Sigmoid colon (tissue), 7 donors: ENCODE measurements around the gene PPP1R26. TPM values are rescaled to one million over a fixed set of nuclear protein-coding genes. Genes with fewer than 3 reads are reported as not detected.
"Not testable (repeated sequence)": the region's sequence is repeated elsewhere in the genome, so short reads cannot be mapped to it uniquely, and the experiment has no call there.

Source experiments
- DNase-seq: peaks from one replicate; pipeline ENCODE4 v3.0.0-alpha.2; 2019
- H3K27ac ChIP-seq, 4 donors: fragments of 200-600 bp; sonication (generic); one replicate each; pipeline ENCODE4 v1.5.1; 2016 to 2019; ENCODE audit warnings: mild to moderate bottlenecking in 1 of 4
- H3K27me3 ChIP-seq, 3 donors: fragments of 200-600 bp; sonication (generic); one replicate each; pipeline ENCODE4 v1.5.1; 2019; ENCODE audit warnings: mild to moderate bottlenecking in 1 of 3
- H3K36me3 ChIP-seq, 4 donors: fragments of 200-600 bp; sonication (generic); one replicate each; pipeline ENCODE4 v1.5.1; 2016 to 2019
- H3K4me1 ChIP-seq, 4 donors: fragments of 200-600 bp; sonication (generic); one replicate each; pipeline ENCODE4 v1.5.1; 2017 to 2019
- H3K4me3 ChIP-seq, 4 donors: fragments of 200-600 bp; sonication (generic); one replicate each; pipeline ENCODE4 v1.5.1; 2017 to 2019; ENCODE audit warnings: mild to moderate bottlenecking in 2 of 4, moderate library complexity in 1 of 4
- H3K9me3 ChIP-seq, 4 donors: fragments of 200-600 bp in 3 of 4; sonication (generic) in 3 of 4; one replicate each; pipeline versions ENCODE4 v1.5.1 to v1.6.1; 2013 to 2019
- CTCF ChIP-seq, 4 experiments: fragments of 450-650 bp in 3 of 4; fragments of 200-600 bp in 1 of 4; IDR thresholded peaks; one replicate each; pipeline ENCODE4 v1.5.1; 2016 to 2019; ENCODE audit warnings: antibody characterized with exemption in 4 of 4, mild to moderate bottlenecking in 3 of 4, moderate library complexity in 2 of 4
- EP300 ChIP-seq, 4 donors: sonication (generic); formaldehyde crosslinking; IDR thresholded peaks; one replicate each; pipeline ENCODE4 v1.6.1; 2017; ENCODE audit warnings: antibody characterized with exemption in 4 of 4
- POLR2A ChIP-seq, 2 donors: fragments of 450-650 bp; IDR thresholded peaks; one replicate each; pipeline ENCODE4 v1.6.1; 2016; ENCODE audit warnings: antibody characterized with exemption in 2 of 2, mild to moderate bottlenecking in 2 of 2, moderate library complexity in 2 of 2
- POLR2AphosphoS5 ChIP-seq, 4 donors: sonication (generic); formaldehyde crosslinking; IDR thresholded peaks; one replicate each; pipeline ENCODE4 v1.6.1; 2017; ENCODE audit warnings: antibody characterized with exemption in 4 of 4
- WGBS, 2 donors: extraction: QIAGEN DNeasy Blood & Tissue Kit; methylation state at CpG; one replicate each; pipeline ENCODE4 v1.1.7; 2013; 5-methylcytosine and 5-hydroxymethylcytosine counted together
- intact Hi-C: fragments of 100-400 bp; cut with DNase I; formaldehyde crosslinking; loops from one replicate; pipeline ENCODE4 v1.15.1; 2023
- polyA plus RNA-seq, 3 donors: library from polyadenylated mRNA; stranded (reverse); fragments of 200-250 nt; gene quantifications; one replicate each; pipeline ENCODE4 v1.2.3, GENCODE V29; 2013
- total RNA-seq, 4 donors: library from RNA; depleted of rRNA; stranded (reverse); fragments of >200 nt; gene quantifications; one replicate each; pipeline ENCODE4 v1.1.0, GENCODE V29; 2016
- donor health status: healthy with polysubstance abuse.
- donor health status: Bipolar disorder and iron deficiency.
- donor health status: healthy.

The PPP1R26 gene
- total and polyA plus RNA-seq, 7 donors, result 4.8 to 12.7 (median 9.5) TPM

GRCh38 chr9:135447126-135447525, 32.5 kb upstream of the PPP1R26 start:
- Histone ChIP-seq H3K36me3 (no peaks in the 10 kb centered on the region), H3K4me3 (no peak overlapping the region), H3K4me1 (no peaks in the 10 kb centered on the region), H3K27ac (no peak overlapping the region), H3K27me3 (peaks cover 0 to 18% (median 0%) of the 10 kb centered on the region in 3 donors), H3K9me3 (no peaks in the 10 kb centered on the region)
- WGBS, 2 donors, result 57 to 72% methylated on average over 12 of the region's 12 CpGs
- no peak for DNase-seq
- TF ChIP-seq POLR2A (IDR thresholded peaks at IDR 0.05) (no peak), EP300 (IDR thresholded peaks at IDR 0.05) (no peak), CTCF (IDR thresholded peaks at IDR 0.05) (no peak), POLR2AphosphoS5 (IDR thresholded peaks at IDR 0.05) (no peak)
- intact Hi-C loops, result no loop called here

- H3K4me1 ChIP-seq, result no peaks in the 10 kb centered on the region
- no peak overlapping the region for H3K27ac ChIP-seq
- H3K27me3 ChIP-seq, result peaks cover 0 to 14% (median 0%) of the 10 kb centered on the region in 3 donors
- no peak for TF ChIP-seq CTCF (IDR thresholded peaks at IDR 0.05)
- no peak for TF ChIP-seq POLR2A (IDR thresholded peaks at IDR 0.05)
- no peak for TF ChIP-seq POLR2AphosphoS5 (IDR thresholded peaks at IDR 0.05)
- no peak for TF ChIP-seq EP300 (IDR thresholded peaks at IDR 0.05)
- no peaks in the 10 kb centered on the region for H3K9me3 ChIP-seq
- intact Hi-C loops, result no loop called here
- 57 to 67% methylated on average over 11 of the region's 11 CpGs for WGBS, 2 donors
- H3K36me3 ChIP-seq, result no peaks in the 10 kb centered on the region
- no peak for DNase-seq
- no peak overlapping the region for H3K4me3 ChIP-seq
Measured at GRCh38 chr9:135448663-135449100, 30.9 kb upstream of the PPP1R26 start.

GRCh38 chr9:135449532-135449931, 30.1 kb upstream of the PPP1R26 start:
- H3K27me3 ChIP-seq, result peaks cover 0 to 11% (median 0%) of the 10 kb centered on the region in 3 donors
- H3K9me3 ChIP-seq, intact Hi-C loops, H3K4me1 ChIP-seq, H3K36me3 ChIP-seq, H3K4me3 ChIP-seq, DNase-seq, H3K27ac ChIP-seq: not testable (repeated sequence)
- WGBS, 2 donors, result 71 to 83% methylated on average over 11 of the region's 11 CpGs

GRCh38 chr9:135450956-135451355, 28.6 kb upstream of the PPP1R26 start:
- peak; percentile 26 for DNase-seq
- 92 to 94% methylated on average over 10 of the region's 10 CpGs for WGBS, 2 donors
- no peak overlapping the region for H3K4me3 ChIP-seq
- peaks cover 0 to 3% (median 0%) of the 10 kb centered on the region in 4 donors for H3K9me3 ChIP-seq
- no peak overlapping the region for H3K27ac ChIP-seq
- no peaks in the 10 kb centered on the region for H3K36me3 ChIP-seq
- no peaks in the 10 kb centered on the region for H3K4me1 ChIP-seq
- H3K27me3 ChIP-seq, result peaks cover 0 to 20% (median 0%) of the 10 kb centered on the region in 3 donors
- intact Hi-C loops, result no loop called here
- TF ChIP-seq CTCF (IDR thresholded peaks at IDR 0.05) (no peak), POLR2A (IDR thresholded peaks at IDR 0.05) (no peak)

GRCh38 chr9:135451909-135452308, 27.7 kb upstream of the PPP1R26 start:
- peaks cover 0 to 26% (median 0%) of the 10 kb centered on the region in 3 donors for H3K27me3 ChIP-seq
- H3K4me3 ChIP-seq, H3K36me3 ChIP-seq, H3K9me3 ChIP-seq, H3K27ac ChIP-seq, H3K4me1 ChIP-seq, intact Hi-C loops, DNase-seq: not testable (repeated sequence)
- WGBS, 2 donors, result 72 to 80% methylated on average over 7 of the region's 7 CpGs

GRCh38 chr9:135454737-135455136, 24.8 kb upstream of the PPP1R26 start:
- intact Hi-C loops, result no loop called here
- Histone ChIP-seq H3K36me3 (no peaks in the 10 kb centered on the region), H3K9me3 (peaks cover 0 to 3% (median 0%) of the 10 kb centered on the region in 4 donors), H3K4me1 (no peaks in the 10 kb centered on the region), H3K4me3 (no peak overlapping the region), H3K27me3 (peaks cover 0 to 33% (median 1%) of the 10 kb centered on the region in 3 donors), H3K27ac (no peak overlapping the region)
- DNase-seq, result no peak
- TF ChIP-seq CTCF (IDR thresholded peaks at IDR 0.05), result no peak
- no peak for TF ChIP-seq POLR2AphosphoS5 (IDR thresholded peaks at IDR 0.05)
- no peak for TF ChIP-seq POLR2A (IDR thresholded peaks at IDR 0.05)
- TF ChIP-seq EP300 (IDR thresholded peaks at IDR 0.05), result no peak
- 87 to 88% methylated on average over 5 of the region's 5 CpGs for WGBS, 2 donors
